SU-DHL-6 (cell line): ENCODE measurements around the gene NEB.

Experiments used
- EZH2phosphoT487 ChIP-seq: fragments of 200-600 bp; sonication (generic), shearing (Covaris generic); conservative IDR thresholded peaks from 2 replicates; pipeline ENCODE4 v1.6.1; 2018; ENCODE audit warnings: mild to moderate bottlenecking, antibody characterized with exemption, low read length, moderate library complexity, mixed read lengths
- TF ChIP-seq, protein P1 (sequence below): fragments of 200-600 bp; sonication (generic); IDR thresholded peaks from one replicate; pipeline ENCODE4 v1.5.1; 2017; ENCODE audit warnings: antibody characterized with exemption, mild to moderate bottlenecking, low read length, moderate library complexity; ENCODE audit not compliant: insufficient read depth, poor library complexity, severe bottlenecking

DNA sequence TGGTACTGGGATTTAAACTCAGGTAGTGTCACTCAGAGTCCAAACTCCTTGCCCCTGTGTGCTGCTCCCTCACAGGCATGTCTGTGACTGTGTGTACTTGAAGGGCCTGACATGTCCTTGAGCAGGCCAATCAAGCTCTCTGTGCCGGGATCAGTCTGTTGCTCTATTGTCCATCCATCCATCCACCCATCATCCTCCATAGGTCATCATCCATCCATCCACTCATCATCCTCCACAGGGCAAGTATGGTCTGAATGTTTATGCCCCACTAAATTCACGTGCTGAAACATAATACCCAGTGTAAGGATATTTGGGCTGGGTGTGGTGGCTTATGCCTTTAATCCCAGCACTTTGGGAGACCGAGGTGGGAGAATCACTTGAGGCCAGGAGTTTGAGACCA is 24.5 kb upstream of the NEB start:
- TF ChIP-seq EZH2phosphoT487 = no peak
- TF ChIP-seq, protein P1, sequence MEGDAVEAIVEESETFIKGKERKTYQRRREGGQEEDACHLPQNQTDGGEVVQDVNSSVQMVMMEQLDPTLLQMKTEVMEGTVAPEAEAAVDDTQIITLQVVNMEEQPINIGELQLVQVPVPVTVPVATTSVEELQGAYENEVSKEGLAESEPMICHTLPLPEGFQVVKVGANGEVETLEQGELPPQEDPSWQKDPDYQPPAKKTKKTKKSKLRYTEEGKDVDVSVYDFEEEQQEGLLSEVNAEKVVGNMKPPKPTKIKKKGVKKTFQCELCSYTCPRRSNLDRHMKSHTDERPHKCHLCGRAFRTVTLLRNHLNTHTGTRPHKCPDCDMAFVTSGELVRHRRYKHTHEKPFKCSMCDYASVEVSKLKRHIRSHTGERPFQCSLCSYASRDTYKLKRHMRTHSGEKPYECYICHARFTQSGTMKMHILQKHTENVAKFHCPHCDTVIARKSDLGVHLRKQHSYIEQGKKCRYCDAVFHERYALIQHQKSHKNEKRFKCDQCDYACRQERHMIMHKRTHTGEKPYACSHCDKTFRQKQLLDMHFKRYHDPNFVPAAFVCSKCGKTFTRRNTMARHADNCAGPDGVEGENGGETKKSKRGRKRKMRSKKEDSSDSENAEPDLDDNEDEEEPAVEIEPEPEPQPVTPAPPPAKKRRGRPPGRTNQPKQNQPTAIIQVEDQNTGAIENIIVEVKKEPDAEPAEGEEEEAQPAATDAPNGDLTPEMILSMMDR = no peak
